ENCODE results near the gene LAMTOR2. TPM values are rescaled to one million over a fixed set of nuclear protein-coding genes. Genes with fewer than 3 reads are reported as not detected.

LAMTOR2 gene
- total and polyA plus RNA-seq, 2 donors (not counting 1 experiment from before 2014, with no cell fraction given), result 56.3 to 84.7 TPM

- no peak overlapping the region for H3K4me3 ChIP-seq (replicated peaks in 1 of 4; ENCODE audit: control extremely low read depth in 1 of 4, insufficient read depth in 1 of 4, low read depth in 3 of 4, low read length in 4 of 4)
- no peak for DNase-seq (ENCODE audit: low read depth in 2 of 2)
- no peaks in the 10 kb centered on the region for H3K9me3 ChIP-seq (ENCODE audit: control insufficient read depth, insufficient read depth, low read depth, low read length)
- no peaks in the 10 kb centered on the region for H4K20me1 ChIP-seq (ENCODE audit: control insufficient read depth, extremely low read depth, insufficient read depth, low read length)
- no peak overlapping the region for H3K9ac ChIP-seq (ENCODE audit: insufficient read depth, low read length)
- H3K27me3 ChIP-seq (ENCODE audit: control insufficient read depth, insufficient read depth, low read length), result no peaks in the 10 kb centered on the region
- no peak overlapping the region for H3K4me2 ChIP-seq (ENCODE audit: extremely low read depth, insufficient read depth, low read length)
- H3K4me1 ChIP-seq (ENCODE audit: control insufficient read depth, extremely low read depth, insufficient read depth, low read length), result no peaks in the 10 kb centered on the region
- no peak overlapping the region for H2AFZ ChIP-seq (ENCODE audit: low read length)
- H3K79me2 ChIP-seq (ENCODE audit: control insufficient read depth, insufficient read depth, low read length), result no peaks in the 10 kb centered on the region
- H3K27ac ChIP-seq (ENCODE audit: insufficient read depth, low read length), result no peak overlapping the region
- peaks cover 2% of the 10 kb centered on the region for H3K36me3 ChIP-seq (ENCODE audit: control insufficient read depth, insufficient read depth, low read length)
- no peak for TF ChIP-seq EZH2 (IDR thresholded peaks at IDR 0.05; ENCODE audit: low read length, missing control alignments)
- TF ChIP-seq CTCF (conservative IDR thresholded peaks at IDR 0.05 in 1 of 2, IDR thresholded peaks at IDR 0.05 in 1 of 2; ENCODE audit: low read depth in 1 of 2, low read length in 2 of 2), result no peak
Observed at GRCh38 chr1:156074661-156075060, 20.1 kb downstream of the LAMTOR2 start.

GRCh38 chr1:156075162-156075561, 20.6 kb downstream of the LAMTOR2 start:
- no peak overlapping the region for H2AFZ ChIP-seq (ENCODE audit: low read length)
- H3K4me3 ChIP-seq (replicated peaks in 1 of 4; ENCODE audit: control extremely low read depth in 1 of 4, insufficient read depth in 1 of 4, low read depth in 3 of 4, low read length in 4 of 4), result no peak overlapping the region
- peaks cover 2% of the 10 kb centered on the region for H3K36me3 ChIP-seq (ENCODE audit: control insufficient read depth, insufficient read depth, low read length)
- no peak for DNase-seq (ENCODE audit: low read depth in 2 of 2)
- no peaks in the 10 kb centered on the region for H3K9me3 ChIP-seq (ENCODE audit: control insufficient read depth, insufficient read depth, low read depth, low read length)
- no peaks in the 10 kb centered on the region for H3K27me3 ChIP-seq (ENCODE audit: control insufficient read depth, insufficient read depth, low read length)
- no peaks in the 10 kb centered on the region for H4K20me1 ChIP-seq (ENCODE audit: control insufficient read depth, extremely low read depth, insufficient read depth, low read length)
- H3K9ac ChIP-seq (ENCODE audit: insufficient read depth, low read length), result no peak overlapping the region
- H3K4me1 ChIP-seq (ENCODE audit: control insufficient read depth, extremely low read depth, insufficient read depth, low read length), result no peaks in the 10 kb centered on the region
- H3K79me2 ChIP-seq (ENCODE audit: control insufficient read depth, insufficient read depth, low read length), result no peaks in the 10 kb centered on the region
- no peak for TF ChIP-seq EZH2 (IDR thresholded peaks at IDR 0.05; ENCODE audit: low read length, missing control alignments)
- TF ChIP-seq CTCF (conservative IDR thresholded peaks at IDR 0.05 in 1 of 2, IDR thresholded peaks at IDR 0.05 in 1 of 2; ENCODE audit: low read depth in 1 of 2, low read length in 2 of 2), result no peak
- no peak overlapping the region for H3K4me2 ChIP-seq (ENCODE audit: extremely low read depth, insufficient read depth, low read length)
- H3K27ac ChIP-seq (ENCODE audit: insufficient read depth, low read length), result no peak overlapping the region

- no peak for DNase-seq (ENCODE audit: low read depth in 2 of 2)
- Histone ChIP-seq H2AFZ (ENCODE audit: low read length) (no peak overlapping the region), H3K9me3 (ENCODE audit: control insufficient read depth, insufficient read depth, low read depth, low read length) (no peaks in the 10 kb centered on the region), H3K4me1 (ENCODE audit: control insufficient read depth, extremely low read depth, insufficient read depth, low read length) (no peaks in the 10 kb centered on the region), H3K4me2 (ENCODE audit: extremely low read depth, insufficient read depth, low read length) (no peak overlapping the region), H3K27ac (ENCODE audit: insufficient read depth, low read length) (no peak overlapping the region), H3K4me3 (replicated peaks in 1 of 4; ENCODE audit: control extremely low read depth in 1 of 4, insufficient read depth in 1 of 4, low read depth in 3 of 4, low read length in 4 of 4) (no peak overlapping the region), H4K20me1 (ENCODE audit: control insufficient read depth, extremely low read depth, insufficient read depth, low read length) (no peaks in the 10 kb centered on the region), H3K79me2 (ENCODE audit: control insufficient read depth, insufficient read depth, low read length) (no peaks in the 10 kb centered on the region), H3K27me3 (ENCODE audit: control insufficient read depth, insufficient read depth, low read length) (no peaks in the 10 kb centered on the region), H3K9ac (ENCODE audit: insufficient read depth, low read length) (no peak overlapping the region), H3K36me3 (ENCODE audit: control insufficient read depth, insufficient read depth, low read length) (peaks cover 2% of the 10 kb centered on the region)
- TF ChIP-seq CTCF (conservative IDR thresholded peaks at IDR 0.05 in 1 of 2, IDR thresholded peaks at IDR 0.05 in 1 of 2; ENCODE audit: low read depth in 1 of 2, low read length in 2 of 2) (no peak), EZH2 (IDR thresholded peaks at IDR 0.05; ENCODE audit: low read length, missing control alignments) (no peak)
Observed at GRCh38 chr1:156075775-156076204, 21.2 kb downstream of the LAMTOR2 start.

All from fibroblast of lung (primary cell).